Sigmoid colon (tissue), 4 donors: Measurements from ENCODE around the gene ENTPD6.

Experiments used
- CTCF ChIP-seq, 4 experiments: fragments of 450-650 bp in 3 of 4; fragments of 200-600 bp in 1 of 4; IDR thresholded peaks; one replicate each; pipeline ENCODE4 v1.5.1; 2016 to 2019; ENCODE audit warnings: antibody characterized with exemption in 4 of 4, mild to moderate bottlenecking in 3 of 4, moderate library complexity in 2 of 4
- POLR2A ChIP-seq, 2 donors: fragments of 450-650 bp; IDR thresholded peaks; one replicate each; pipeline ENCODE4 v1.6.1; 2016; ENCODE audit warnings: antibody characterized with exemption in 2 of 2, mild to moderate bottlenecking in 2 of 2, moderate library complexity in 2 of 2
- POLR2AphosphoS5 ChIP-seq, 4 donors: sonication (generic); formaldehyde crosslinking; IDR thresholded peaks; one replicate each; pipeline ENCODE4 v1.6.1; 2017; ENCODE audit warnings: antibody characterized with exemption in 4 of 4

DNA sequence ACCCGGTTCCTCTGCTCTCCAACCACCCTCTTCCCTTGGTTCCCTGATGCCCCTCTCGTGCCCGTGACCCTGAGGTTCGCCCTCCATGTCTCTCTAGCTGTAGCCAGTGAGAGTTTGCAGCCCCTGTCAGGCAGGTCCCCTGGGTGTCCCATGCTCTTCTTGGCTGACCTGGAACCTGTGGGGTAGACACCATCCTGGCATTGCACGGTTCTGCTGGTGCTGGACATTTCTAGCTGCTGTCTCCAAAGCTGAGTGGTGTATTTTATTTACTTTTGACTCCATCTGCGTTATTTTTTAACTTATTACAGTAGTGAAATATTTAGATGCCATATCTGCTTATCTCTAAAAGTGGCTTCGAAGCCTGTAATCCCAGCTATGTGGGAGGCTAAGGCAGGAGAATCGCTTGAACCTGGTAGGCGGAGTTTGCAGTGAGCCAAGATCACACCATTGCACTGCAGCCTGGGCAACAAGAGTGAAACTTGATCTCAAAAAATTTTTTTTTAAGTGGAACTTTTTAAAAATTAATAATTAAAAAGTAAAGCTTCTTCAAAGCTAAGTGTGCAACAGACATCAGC lies 12.5 kb downstream of the ENTPD6 start:
- TF ChIP-seq POLR2AphosphoS5 (IDR thresholded peaks at IDR 0.05) (no peak), CTCF (IDR thresholded peaks at IDR 0.05) (no peak), POLR2A (IDR thresholded peaks at IDR 0.05) (no peak)
